Measurements from ENCODE around the gene TRIM7. TPM values are rescaled to one million over a fixed set of nuclear protein-coding genes. Genes with fewer than 3 reads are reported as not detected.
A peak's percentile ranks its signal among the peaks of the same experiment; 100 is the strongest.

The TRIM7 gene
- total and polyA plus RNA-seq, 9 of the 15 experiments (the other 6 are each of a cell fraction or from before 2014, with no cell fraction given), result 2.6 to 14.9 (median 8.9) TPM

DNA sequence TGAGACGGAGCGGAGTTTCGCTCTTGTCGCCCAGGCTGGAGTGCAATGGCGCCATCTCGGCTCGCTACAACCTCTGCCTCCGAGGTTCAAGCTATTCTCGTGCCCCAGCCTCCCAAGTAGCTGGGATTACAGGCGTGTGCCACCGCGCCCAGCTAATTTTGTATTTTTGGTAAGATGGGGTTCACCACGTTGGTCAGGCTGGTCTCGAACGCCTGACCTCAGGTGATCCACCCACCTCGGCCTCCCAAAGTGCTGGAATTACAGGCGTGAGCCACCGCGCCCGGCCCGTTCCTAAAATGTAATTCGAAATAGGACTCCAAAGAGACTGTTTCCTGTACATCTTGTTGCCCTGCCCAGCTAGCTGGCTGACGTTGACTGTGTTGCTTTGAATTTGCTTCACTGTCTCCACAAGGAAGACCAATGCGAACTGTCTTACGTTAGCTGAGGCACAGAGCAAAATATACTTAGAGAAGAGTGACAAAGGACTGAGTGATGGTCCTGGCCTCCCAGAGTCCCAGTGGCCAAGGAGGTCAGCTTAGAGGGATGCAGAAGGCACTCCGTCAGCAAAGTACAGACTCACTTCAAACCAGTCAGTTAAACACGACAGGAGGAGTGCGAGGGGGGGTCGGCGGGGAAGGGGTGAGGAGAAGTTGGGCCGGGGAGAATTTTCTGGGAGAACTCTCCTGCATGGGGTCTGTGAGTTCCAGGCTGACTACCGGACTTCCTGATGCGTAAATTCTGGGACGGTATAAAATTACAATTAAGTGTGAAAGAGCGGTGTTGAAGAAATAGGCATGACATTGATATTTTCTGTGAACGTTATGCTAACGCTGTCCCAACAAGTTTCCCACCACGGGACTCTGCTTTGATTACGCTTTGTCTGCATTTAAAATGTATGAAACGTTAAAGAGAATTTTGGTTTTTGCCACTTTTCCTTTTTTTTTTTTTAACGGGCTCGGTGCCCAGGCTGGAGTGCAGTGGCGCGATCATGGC is 11.3 kb upstream of the TRIM7 start (continued):
- TF ChIP-seq, protein P1, sequence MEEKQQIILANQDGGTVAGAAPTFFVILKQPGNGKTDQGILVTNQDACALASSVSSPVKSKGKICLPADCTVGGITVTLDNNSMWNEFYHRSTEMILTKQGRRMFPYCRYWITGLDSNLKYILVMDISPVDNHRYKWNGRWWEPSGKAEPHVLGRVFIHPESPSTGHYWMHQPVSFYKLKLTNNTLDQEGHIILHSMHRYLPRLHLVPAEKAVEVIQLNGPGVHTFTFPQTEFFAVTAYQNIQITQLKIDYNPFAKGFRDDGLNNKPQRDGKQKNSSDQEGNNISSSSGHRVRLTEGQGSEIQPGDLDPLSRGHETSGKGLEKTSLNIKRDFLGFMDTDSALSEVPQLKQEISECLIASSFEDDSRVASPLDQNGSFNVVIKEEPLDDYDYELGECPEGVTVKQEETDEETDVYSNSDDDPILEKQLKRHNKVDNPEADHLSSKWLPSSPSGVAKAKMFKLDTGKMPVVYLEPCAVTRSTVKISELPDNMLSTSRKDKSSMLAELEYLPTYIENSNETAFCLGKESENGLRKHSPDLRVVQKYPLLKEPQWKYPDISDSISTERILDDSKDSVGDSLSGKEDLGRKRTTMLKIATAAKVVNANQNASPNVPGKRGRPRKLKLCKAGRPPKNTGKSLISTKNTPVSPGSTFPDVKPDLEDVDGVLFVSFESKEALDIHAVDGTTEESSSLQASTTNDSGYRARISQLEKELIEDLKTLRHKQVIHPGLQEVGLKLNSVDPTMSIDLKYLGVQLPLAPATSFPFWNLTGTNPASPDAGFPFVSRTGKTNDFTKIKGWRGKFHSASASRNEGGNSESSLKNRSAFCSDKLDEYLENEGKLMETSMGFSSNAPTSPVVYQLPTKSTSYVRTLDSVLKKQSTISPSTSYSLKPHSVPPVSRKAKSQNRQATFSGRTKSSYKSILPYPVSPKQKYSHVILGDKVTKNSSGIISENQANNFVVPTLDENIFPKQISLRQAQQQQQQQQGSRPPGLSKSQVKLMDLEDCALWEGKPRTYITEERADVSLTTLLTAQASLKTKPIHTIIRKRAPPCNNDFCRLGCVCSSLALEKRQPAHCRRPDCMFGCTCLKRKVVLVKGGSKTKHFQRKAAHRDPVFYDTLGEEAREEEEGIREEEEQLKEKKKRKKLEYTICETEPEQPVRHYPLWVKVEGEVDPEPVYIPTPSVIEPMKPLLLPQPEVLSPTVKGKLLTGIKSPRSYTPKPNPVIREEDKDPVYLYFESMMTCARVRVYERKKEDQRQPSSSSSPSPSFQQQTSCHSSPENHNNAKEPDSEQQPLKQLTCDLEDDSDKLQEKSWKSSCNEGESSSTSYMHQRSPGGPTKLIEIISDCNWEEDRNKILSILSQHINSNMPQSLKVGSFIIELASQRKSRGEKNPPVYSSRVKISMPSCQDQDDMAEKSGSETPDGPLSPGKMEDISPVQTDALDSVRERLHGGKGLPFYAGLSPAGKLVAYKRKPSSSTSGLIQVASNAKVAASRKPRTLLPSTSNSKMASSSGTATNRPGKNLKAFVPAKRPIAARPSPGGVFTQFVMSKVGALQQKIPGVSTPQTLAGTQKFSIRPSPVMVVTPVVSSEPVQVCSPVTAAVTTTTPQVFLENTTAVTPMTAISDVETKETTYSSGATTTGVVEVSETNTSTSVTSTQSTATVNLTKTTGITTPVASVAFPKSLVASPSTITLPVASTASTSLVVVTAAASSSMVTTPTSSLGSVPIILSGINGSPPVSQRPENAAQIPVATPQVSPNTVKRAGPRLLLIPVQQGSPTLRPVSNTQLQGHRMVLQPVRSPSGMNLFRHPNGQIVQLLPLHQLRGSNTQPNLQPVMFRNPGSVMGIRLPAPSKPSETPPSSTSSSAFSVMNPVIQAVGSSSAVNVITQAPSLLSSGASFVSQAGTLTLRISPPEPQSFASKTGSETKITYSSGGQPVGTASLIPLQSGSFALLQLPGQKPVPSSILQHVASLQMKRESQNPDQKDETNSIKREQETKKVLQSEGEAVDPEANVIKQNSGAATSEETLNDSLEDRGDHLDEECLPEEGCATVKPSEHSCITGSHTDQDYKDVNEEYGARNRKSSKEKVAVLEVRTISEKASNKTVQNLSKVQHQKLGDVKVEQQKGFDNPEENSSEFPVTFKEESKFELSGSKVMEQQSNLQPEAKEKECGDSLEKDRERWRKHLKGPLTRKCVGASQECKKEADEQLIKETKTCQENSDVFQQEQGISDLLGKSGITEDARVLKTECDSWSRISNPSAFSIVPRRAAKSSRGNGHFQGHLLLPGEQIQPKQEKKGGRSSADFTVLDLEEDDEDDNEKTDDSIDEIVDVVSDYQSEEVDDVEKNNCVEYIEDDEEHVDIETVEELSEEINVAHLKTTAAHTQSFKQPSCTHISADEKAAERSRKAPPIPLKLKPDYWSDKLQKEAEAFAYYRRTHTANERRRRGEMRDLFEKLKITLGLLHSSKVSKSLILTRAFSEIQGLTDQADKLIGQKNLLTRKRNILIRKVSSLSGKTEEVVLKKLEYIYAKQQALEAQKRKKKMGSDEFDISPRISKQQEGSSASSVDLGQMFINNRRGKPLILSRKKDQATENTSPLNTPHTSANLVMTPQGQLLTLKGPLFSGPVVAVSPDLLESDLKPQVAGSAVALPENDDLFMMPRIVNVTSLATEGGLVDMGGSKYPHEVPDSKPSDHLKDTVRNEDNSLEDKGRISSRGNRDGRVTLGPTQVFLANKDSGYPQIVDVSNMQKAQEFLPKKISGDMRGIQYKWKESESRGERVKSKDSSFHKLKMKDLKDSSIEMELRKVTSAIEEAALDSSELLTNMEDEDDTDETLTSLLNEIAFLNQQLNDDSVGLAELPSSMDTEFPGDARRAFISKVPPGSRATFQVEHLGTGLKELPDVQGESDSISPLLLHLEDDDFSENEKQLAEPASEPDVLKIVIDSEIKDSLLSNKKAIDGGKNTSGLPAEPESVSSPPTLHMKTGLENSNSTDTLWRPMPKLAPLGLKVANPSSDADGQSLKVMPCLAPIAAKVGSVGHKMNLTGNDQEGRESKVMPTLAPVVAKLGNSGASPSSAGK (IDR thresholded peaks at IDR 0.05), result no peak
- no peak for TF ChIP-seq FOXA1 (IDR thresholded peaks at IDR 0.05; ENCODE audit: borderline replicate concordance)
- peak in 1 of 2 experiments; percentile 11; a peak in 2 of 4 replicates for TF ChIP-seq RCOR1 (IDR thresholded peaks at IDR 0.05; ENCODE audit: borderline replicate concordance in 1 of 2, low read depth in 2 of 2, low read length in 2 of 2)
- TF ChIP-seq YY1 (IDR thresholded peaks at IDR 0.05; ENCODE audit: borderline replicate concordance in 1 of 3, control insufficient read depth in 1 of 3, extremely low read depth in 1 of 3, insufficient read depth in 3 of 3, insufficient read length in 1 of 3, insufficient replicate concordance in 2 of 3, low read depth in 1 of 3, low read length in 2 of 3), result peak in 2 of 3 experiments; percentile 32 to 76
- TF ChIP-seq, protein P2, sequence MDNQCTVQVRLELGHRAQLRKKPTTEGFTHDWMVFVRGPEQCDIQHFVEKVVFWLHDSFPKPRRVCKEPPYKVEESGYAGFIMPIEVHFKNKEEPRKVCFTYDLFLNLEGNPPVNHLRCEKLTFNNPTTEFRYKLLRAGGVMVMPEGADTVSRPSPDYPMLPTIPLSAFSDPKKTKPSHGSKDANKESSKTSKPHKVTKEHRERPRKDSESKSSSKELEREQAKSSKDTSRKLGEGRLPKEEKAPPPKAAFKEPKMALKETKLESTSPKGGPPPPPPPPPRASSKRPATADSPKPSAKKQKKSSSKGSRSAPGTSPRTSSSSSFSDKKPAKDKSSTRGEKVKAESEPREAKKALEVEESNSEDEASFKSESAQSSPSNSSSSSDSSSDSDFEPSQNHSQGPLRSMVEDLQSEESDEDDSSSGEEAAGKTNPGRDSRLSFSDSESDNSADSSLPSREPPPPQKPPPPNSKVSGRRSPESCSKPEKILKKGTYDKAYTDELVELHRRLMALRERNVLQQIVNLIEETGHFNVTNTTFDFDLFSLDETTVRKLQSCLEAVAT (IDR thresholded peaks at IDR 0.05), result peak; percentile 27 to 55; a peak in 1 of 4 replicates
- peak; percentile 41; the same call in 1 of the 2 replicates for TF ChIP-seq SUPT5H (IDR thresholded peaks at IDR 0.05)
- TF ChIP-seq HNRNPK (IDR thresholded peaks at IDR 0.05; ENCODE audit: low read depth, low read length, poor library complexity, severe bottlenecking), result no peak
- TF ChIP-seq, protein P3, sequence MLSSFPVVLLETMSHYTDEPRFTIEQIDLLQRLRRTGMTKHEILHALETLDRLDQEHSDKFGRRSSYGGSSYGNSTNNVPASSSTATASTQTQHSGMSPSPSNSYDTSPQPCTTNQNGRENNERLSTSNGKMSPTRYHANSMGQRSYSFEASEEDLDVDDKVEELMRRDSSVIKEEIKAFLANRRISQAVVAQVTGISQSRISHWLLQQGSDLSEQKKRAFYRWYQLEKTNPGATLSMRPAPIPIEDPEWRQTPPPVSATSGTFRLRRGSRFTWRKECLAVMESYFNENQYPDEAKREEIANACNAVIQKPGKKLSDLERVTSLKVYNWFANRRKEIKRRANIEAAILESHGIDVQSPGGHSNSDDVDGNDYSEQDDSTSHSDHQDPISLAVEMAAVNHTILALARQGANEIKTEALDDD (IDR thresholded peaks at IDR 0.05), result peak; percentile 80
- TF ChIP-seq ZNF780A (CRISPR knock-in tag; IDR thresholded peaks at IDR 0.05), result no peak
- no peak for TF ChIP-seq ZNF445 (CRISPR knock-in tag; IDR thresholded peaks at IDR 0.05; ENCODE audit: low read depth)
- TF ChIP-seq FUS (optimal IDR thresholded peaks at IDR 0.05; ENCODE audit: low read depth, low read length), result no peak
